Adrenal gland (tissue), 12 donors: ENCODE results near the gene SLAMF8. TPM values are rescaled to one million over a fixed set of nuclear protein-coding genes. Genes with fewer than 3 reads are reported as not detected.

ENCODE experiments used
- DNase-seq, 7 donors: peaks; one replicate each; pipeline ENCODE4 v3.0.0-alpha.2; 2019 to 2020
- H3K27ac ChIP-seq, 5 donors: fragments of 200-600 bp; sonication (generic) in 4 of 5; 1 replicate in 3 of 5; 2 replicates in 2 of 5; pipeline versions ENCODE4 v1.5.1 to v1.8.0; 2016 to 2020; ENCODE audit warnings: mild to moderate bottlenecking in 1 of 5
- H3K27me3 ChIP-seq: fragments of 200-600 bp; 2 replicates; pipeline ENCODE4 v1.8.0; 2021
- H3K36me3 ChIP-seq, 2 donors: fragments of 200-600 bp; replicated peaks in 1 of 2; 1 replicate in 1 of 2; 2 replicates in 1 of 2; pipeline versions ENCODE4 v1.5.1 to v1.8.0; 2018 to 2022
- H3K4me1 ChIP-seq, 2 donors: fragments of 200-600 bp; replicated peaks in 1 of 2; 1 replicate in 1 of 2; 2 replicates in 1 of 2; pipeline versions ENCODE4 v1.5.1 to v1.8.0; 2018 to 2021
- H3K4me3 ChIP-seq, 4 donors: fragments of 200-600 bp; sonication (generic) in 3 of 4; one replicate each; pipeline ENCODE4 v1.5.1; 2016 to 2018
- H3K9me3 ChIP-seq, 3 donors: fragments of 200-600 bp; sonication (generic) in 1 of 3; replicated peaks in 1 of 3; 1 replicate in 2 of 3; 2 replicates in 1 of 3; pipeline versions ENCODE4 v1.5.1 to v1.8.0; 2016 to 2021
- POLR2A ChIP-seq, 2 donors: fragments of 450-650 bp; IDR thresholded peaks; one replicate each; pipeline ENCODE4 v1.6.1; 2017; ENCODE audit warnings: antibody characterized with exemption in 2 of 2, mild to moderate bottlenecking in 2 of 2, moderate library complexity in 1 of 2
- WGBS, 4 donors: extraction: QIAGEN DNeasy Blood & Tissue Kit in 2 of 4; methylation state at CpG; one replicate each; pipeline versions ENCODE4 v1.1.5 to v1.1.7; 2013 to 2017; 5-methylcytosine and 5-hydroxymethylcytosine counted together
- intact Hi-C, 2 donors: fragments of 100-400 bp; cut with DNase I; formaldehyde crosslinking; loops; one replicate each; pipeline versions ENCODE4 v1.14.1 to v1.15.0; 2022 to 2023
- polyA plus RNA-seq, 3 donors: library from polyadenylated mRNA; stranded (reverse); fragments of 200-250 nt in 2 of 3; fragments of 350-450 nt in 1 of 3; fragmentation: Illumina TruSeq in 1 of 3; extraction: RNeasy Lipid Tissue Mini Kit (QIAGEN cat#74804) in 1 of 3; gene quantifications; one replicate each; pipeline ENCODE4 v1.2.3, GENCODE V29; 2013 to 2014
- total RNA-seq, 9 donors: library from RNA; depleted of rRNA in 4 of 9; stranded (reverse); fragments of >200 nt in 4 of 9; fragments of 120-200 nt in 1 of 9; fragmentation: NEBNext Ultra II Directional in 1 of 9; extraction: Animal tissue kit (Norgen Biotek cat#: 25700) in 1 of 9; gene quantifications; one replicate each; pipeline versions ENCODE4 v1.1.0 to v1.2.4, GENCODE V29; 2013 to 2023
- TF ChIP-seq, protein P1 (sequence below), 6 experiments: fragments of 450-650 bp in 4 of 6; fragments of 200-600 bp in 2 of 6; sonication (generic) in 1 of 6; IDR thresholded peaks; 1 replicate in 5 of 6; 2 replicates in 1 of 6; pipeline versions ENCODE4 v1.5.1 to v1.8.0; 2016 to 2021; ENCODE audit warnings: antibody characterized with exemption in 6 of 6, mild to moderate bottlenecking in 2 of 6, moderate library complexity in 1 of 6
- donor health status: healthy with polysubstance abuse.
- donor health status: Bipolar disorder and iron deficiency.
- donor health status: DM: yes; HTN: yes; CAD: no.
- donor health status: DM: no; HTN: no; CAD: no.
- donor health status: DM: no; HTN: no; CAD: no.
- donor health status: DM: yes; HTN: yes; CAD: no.

SLAMF8 gene
- total and polyA plus RNA-seq, 12 donors, result 0.55 to 24.2 (median 9.0) TPM

DNA sequence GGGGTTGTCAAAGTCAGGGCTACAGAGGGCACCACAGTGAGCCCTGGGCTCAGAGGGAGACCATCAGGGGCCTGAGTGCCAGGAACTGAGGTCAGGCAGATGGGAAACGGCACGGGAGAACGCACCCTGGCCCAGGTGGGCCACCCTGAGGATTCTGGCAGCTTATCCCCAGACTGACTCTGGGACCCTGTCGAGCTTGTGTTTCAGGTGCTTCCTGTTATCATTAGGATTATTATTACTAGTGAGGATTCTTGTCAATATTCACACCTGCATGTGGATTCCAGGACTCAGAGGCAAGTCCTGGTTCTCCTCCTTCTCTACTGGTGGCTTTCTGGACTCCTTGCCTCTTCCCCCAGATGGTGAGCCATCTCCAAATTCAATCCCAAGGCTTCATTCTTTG lies 20.6 kb downstream of the SLAMF8 start:
- Histone ChIP-seq H3K9me3 (no peaks in the 10 kb centered on the region), H3K36me3 (no peaks in the 10 kb centered on the region), H3K27ac (no peak overlapping the region), H3K4me3 (no peak overlapping the region), H3K4me1 (peaks cover 4 to 6% of the 10 kb centered on the region in 2 donors), H3K27me3 (no peaks in the 10 kb centered on the region)
- TF ChIP-seq, protein P1, sequence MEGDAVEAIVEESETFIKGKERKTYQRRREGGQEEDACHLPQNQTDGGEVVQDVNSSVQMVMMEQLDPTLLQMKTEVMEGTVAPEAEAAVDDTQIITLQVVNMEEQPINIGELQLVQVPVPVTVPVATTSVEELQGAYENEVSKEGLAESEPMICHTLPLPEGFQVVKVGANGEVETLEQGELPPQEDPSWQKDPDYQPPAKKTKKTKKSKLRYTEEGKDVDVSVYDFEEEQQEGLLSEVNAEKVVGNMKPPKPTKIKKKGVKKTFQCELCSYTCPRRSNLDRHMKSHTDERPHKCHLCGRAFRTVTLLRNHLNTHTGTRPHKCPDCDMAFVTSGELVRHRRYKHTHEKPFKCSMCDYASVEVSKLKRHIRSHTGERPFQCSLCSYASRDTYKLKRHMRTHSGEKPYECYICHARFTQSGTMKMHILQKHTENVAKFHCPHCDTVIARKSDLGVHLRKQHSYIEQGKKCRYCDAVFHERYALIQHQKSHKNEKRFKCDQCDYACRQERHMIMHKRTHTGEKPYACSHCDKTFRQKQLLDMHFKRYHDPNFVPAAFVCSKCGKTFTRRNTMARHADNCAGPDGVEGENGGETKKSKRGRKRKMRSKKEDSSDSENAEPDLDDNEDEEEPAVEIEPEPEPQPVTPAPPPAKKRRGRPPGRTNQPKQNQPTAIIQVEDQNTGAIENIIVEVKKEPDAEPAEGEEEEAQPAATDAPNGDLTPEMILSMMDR (IDR thresholded peaks at IDR 0.05), result no peak
- TF ChIP-seq POLR2A (IDR thresholded peaks at IDR 0.05), result no peak
- 61 to 100% (median 68%) methylated on average over 2 to 4 of the region's 4 CpGs for whole genome bisulfite sequencing, 4 donors
- DNase-seq, result no peak
- intact Hi-C loops, result no loop called here

DNA sequence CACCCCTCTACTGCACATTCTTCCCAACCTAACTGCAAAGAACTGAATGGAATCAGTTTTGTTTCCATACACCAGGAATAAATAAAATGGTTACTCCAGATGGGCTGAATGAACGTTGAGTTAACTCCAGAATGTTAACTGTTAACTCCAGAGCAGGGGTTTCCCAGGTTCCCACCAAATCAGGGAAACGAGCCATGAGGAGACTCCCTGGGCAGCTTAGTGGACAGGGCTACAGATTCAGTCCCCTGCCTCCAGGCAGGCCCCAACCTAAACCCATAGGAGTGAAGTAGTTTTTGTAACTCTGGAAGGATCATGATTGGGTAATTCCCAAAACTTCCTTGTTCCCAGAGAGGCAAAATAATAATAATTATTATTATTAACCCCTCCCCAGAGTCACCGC lies 21.7 kb downstream of the SLAMF8 start:
- no peak for DNase-seq
- Histone ChIP-seq H3K4me3 (no peak overlapping the region), H3K4me1 (peaks cover 6 to 11% of the 10 kb centered on the region in 2 donors), H3K27ac (no peak overlapping the region), H3K27me3 (no peaks in the 10 kb centered on the region), H3K9me3 (no peaks in the 10 kb centered on the region), H3K36me3 (no peaks in the 10 kb centered on the region)
- TF ChIP-seq, protein P1 (IDR thresholded peaks at IDR 0.05), result no peak
- no peak for TF ChIP-seq POLR2A (IDR thresholded peaks at IDR 0.05)
- WGBS, 4 donors, result 47 to 63% (median 51%) methylated on average over 3 of the region's 3 CpGs
- intact Hi-C loops, result no loop called here

DNA sequence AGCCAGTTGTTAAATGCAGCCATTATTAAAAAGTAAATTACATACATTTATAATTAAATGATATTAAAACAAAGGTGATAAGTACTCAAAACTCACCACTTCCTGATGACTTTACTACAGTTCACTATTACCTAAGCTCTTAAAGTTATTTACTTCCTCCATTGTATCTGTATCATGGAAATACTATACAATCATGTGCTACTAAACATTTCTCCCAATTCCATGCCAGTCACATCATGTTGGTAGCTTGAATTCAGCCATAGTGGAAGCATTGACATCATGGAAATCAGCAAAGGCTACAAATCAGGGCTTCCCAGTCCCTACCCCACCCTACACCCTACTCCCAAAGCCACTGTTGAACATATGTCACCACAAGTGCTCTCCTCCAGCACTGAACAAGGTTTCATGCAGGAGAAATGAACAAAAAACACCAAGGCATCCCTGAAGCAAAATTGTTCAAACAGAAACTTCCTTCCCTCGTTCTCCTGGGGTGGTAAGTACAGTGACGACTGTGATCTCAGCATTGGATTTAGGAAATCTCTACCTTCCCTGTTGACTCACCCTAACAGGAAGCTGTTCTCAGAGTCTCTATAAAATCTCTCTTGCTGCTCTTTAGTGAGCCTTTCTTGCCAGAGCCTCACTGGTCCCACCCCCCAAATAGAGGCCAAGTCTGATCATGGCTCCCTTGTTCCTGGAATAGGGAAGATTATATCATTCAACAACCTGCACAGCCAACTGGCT lies 23.1 kb downstream of the SLAMF8 start:
- H3K4me1 ChIP-seq, result peaks cover 6 to 19% of the 10 kb centered on the region in 2 donors
- H3K9me3 ChIP-seq, result no peaks in the 10 kb centered on the region
- intact Hi-C loops, result no loop called here
- H3K36me3 ChIP-seq, result no peaks in the 10 kb centered on the region
- H3K27me3 ChIP-seq, result no peaks in the 10 kb centered on the region
- 74 to 92% (median 77%) methylated on average over 2 of the region's 2 CpGs for WGBS, 4 donors
- no peak overlapping the region for H3K4me3 ChIP-seq
- no peak overlapping the region for H3K27ac ChIP-seq
- DNase-seq, result no peak
- TF ChIP-seq POLR2A (IDR thresholded peaks at IDR 0.05), result no peak
- TF ChIP-seq, protein P1 (IDR thresholded peaks at IDR 0.05), result no peak

DNA sequence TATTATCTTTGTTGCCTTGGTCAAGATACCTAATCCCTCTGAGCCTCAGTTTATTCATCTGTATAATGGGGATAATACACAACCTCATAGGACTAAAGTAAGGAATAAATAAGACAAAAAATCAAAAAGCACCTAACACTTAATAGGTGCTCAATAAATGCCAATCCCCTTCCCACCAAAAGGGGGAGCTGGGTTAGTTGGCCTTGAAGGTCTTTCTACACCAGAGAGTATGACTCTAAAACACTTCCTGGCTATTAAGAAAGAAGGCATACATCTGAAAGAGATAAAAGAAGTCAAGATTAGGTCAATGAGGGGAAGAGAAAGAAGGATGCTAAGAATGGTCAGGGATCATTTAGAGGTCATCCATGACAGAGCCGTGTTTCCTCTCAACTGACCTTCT lies 24.7 kb downstream of the SLAMF8 start:
- H3K9me3 ChIP-seq, result no peaks in the 10 kb centered on the region
- H3K4me1 ChIP-seq, result peaks cover 6 to 19% of the 10 kb centered on the region in 2 donors
- TF ChIP-seq, protein P1 (IDR thresholded peaks at IDR 0.05), result peak in 1 of 6 experiments; percentile 8
- no peak for TF ChIP-seq POLR2A (IDR thresholded peaks at IDR 0.05)
- H3K36me3 ChIP-seq, result no peaks in the 10 kb centered on the region
- H3K4me3 ChIP-seq, result no peak overlapping the region
- H3K27me3 ChIP-seq, result no peaks in the 10 kb centered on the region
- DNase-seq, result no peak
- no peak overlapping the region for H3K27ac ChIP-seq
- intact Hi-C loops, result no loop called here
- WGBS, 4 donors, result 29 to 45% (median 37%) methylated on average over 1 of the region's 1 CpG
